ENCODE results near the gene FOXD1. TPM values are rescaled to one million over a fixed set of nuclear protein-coding genes. Genes with fewer than 3 reads are reported as not detected.
A peak's percentile ranks its signal among the peaks of the same experiment; 100 is the strongest.

The FOXD1 gene
- total and polyA plus RNA-seq, 7 donors: 0.15 to 0.94 (median 0.32) TPM; not detected in 1

DNA sequence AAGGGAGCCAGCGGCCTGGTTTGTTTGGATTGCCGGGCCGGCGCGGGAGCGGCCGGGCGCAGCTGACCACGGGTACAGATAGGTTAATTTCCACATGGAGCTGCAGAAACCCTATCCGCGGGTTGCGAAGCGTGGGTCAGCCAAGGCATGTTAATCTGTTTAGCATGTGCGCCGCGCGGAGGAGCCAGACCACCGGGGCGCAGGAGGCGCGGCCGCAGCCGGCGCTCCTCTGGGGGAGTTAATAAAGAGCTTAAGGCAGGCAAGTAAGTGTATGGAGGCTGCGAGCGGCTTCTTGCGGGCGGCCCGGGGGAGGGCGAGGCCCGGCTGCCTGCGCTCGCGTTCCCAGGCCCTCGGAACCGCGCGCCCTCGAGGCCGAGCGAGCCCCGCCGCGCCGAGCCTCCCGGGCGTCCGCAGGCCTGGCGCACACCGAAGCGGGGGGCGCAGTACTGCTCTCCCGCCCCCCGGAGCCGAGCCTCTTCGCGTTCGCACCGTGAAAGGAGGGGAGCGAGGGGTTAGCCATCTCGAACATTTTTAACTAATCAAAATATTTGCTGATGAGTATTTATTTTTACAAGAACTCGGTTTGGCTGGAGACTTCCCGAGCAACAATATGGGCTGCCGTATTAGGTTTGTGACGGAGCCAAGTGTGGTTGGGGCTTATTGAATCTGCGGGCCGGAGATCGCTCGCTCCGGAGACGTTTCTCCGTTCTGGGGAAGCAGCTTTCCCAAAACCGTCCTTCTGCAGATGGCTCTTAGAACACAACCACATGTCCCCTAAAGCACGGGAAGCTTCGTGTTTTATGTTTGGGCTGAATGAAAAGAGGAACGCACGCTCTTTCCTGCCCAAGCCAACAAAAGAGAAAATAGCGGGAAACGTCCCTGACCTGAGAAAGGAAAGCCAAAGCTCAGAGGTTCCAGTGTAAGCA is 28.8 kb downstream of the FOXD1 start:
- no peaks in the 10 kb centered on the region for H3K9me3 ChIP-seq
- H3K36me3 ChIP-seq (ENCODE audit: insufficient read depth in 1 of 2, low read depth in 1 of 2): no peaks in the 10 kb centered on the region
- DNase-seq: peak; percentile 59 to 66
- no peak overlapping the region for H3K27ac ChIP-seq
- peaks cover 5 to 100% (median 32%) of the 10 kb centered on the region in 3 donors for H3K27me3 ChIP-seq (ENCODE audit: insufficient read depth in 3 of 3, low read length in 2 of 3)
- intact Hi-C loops (cut with DNase I): no loop called here
- peaks cover 19% of the 10 kb centered on the region for H3K4me1 ChIP-seq
- TF ChIP-seq, protein P1, sequence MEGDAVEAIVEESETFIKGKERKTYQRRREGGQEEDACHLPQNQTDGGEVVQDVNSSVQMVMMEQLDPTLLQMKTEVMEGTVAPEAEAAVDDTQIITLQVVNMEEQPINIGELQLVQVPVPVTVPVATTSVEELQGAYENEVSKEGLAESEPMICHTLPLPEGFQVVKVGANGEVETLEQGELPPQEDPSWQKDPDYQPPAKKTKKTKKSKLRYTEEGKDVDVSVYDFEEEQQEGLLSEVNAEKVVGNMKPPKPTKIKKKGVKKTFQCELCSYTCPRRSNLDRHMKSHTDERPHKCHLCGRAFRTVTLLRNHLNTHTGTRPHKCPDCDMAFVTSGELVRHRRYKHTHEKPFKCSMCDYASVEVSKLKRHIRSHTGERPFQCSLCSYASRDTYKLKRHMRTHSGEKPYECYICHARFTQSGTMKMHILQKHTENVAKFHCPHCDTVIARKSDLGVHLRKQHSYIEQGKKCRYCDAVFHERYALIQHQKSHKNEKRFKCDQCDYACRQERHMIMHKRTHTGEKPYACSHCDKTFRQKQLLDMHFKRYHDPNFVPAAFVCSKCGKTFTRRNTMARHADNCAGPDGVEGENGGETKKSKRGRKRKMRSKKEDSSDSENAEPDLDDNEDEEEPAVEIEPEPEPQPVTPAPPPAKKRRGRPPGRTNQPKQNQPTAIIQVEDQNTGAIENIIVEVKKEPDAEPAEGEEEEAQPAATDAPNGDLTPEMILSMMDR (IDR thresholded peaks at IDR 0.05): no peak
- ATAC-seq: peak; percentile 59 to 83 (median 72)
- peak overlapping the region; percentile 61 for H3K4me3 ChIP-seq
- 1 to 2% (median 2%) methylated on average over 59 to 79 of the region's 79 CpGs for WGBS, 3 donors

DNA sequence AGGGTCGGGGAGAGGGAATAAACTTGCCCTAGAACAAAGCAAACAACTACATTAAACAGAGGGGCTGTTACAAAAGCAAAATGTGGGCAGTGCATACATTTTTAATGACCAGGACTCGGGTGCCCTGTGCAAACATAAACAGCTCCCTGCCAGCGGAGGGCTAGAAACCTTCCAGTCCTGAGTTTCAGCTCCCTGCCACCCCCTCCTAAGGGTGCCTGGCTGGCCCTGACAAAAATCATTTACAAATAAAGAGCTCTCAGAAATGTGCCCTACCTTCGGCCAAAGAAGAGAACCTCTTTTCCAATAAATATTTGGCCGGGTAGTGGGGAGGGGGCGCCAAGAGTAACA is 29.5 kb downstream of the FOXD1 start:
- H3K27ac ChIP-seq: no peak overlapping the region
- H3K4me1 ChIP-seq: peaks cover 19% of the 10 kb centered on the region
- no peaks in the 10 kb centered on the region for H3K36me3 ChIP-seq (ENCODE audit: insufficient read depth in 1 of 2, low read depth in 1 of 2)
- intact Hi-C loops (cut with DNase I): no loop called here
- ATAC-seq (peak in 1 of 4 donors; percentile 42), DNase-seq (no peak)
- WGBS, 3 donors: 17 to 22% (median 21%) methylated on average over 6 of the region's 6 CpGs
- TF ChIP-seq, protein P1 (IDR thresholded peaks at IDR 0.05): no peak
- H3K4me3 ChIP-seq: peak overlapping the region; percentile 61
- H3K27me3 ChIP-seq (ENCODE audit: insufficient read depth in 3 of 3, low read length in 2 of 3): peaks cover 10 to 100% (median 34%) of the 10 kb centered on the region in 3 donors
- no peaks in the 10 kb centered on the region for H3K9me3 ChIP-seq

GRCh38 chr5:73418244-73418691 is 30.3 kb downstream of the FOXD1 start:
- Histone ChIP-seq H3K27me3 (ENCODE audit: insufficient read depth in 3 of 3, low read length in 2 of 3) (peaks cover 14 to 100% (median 34%) of the 10 kb centered on the region in 3 donors), H3K4me1 (peaks cover 19% of the 10 kb centered on the region), H3K27ac (no peak overlapping the region), H3K4me3 (no peak overlapping the region), H3K9me3 (no peaks in the 10 kb centered on the region), H3K36me3 (ENCODE audit: insufficient read depth in 1 of 2, low read depth in 1 of 2) (no peaks in the 10 kb centered on the region)
- DNase-seq (peak in 1 of 2 donors; percentile 37), ATAC-seq (peak in 2 of 4 donors; percentile 27 to 36)
- 32 to 37% (median 32%) methylated on average over 6 of the region's 6 CpGs for WGBS, 3 donors
- intact Hi-C loops (cut with DNase I): no loop called here
- TF ChIP-seq, protein P1 (IDR thresholded peaks at IDR 0.05): no peak

GRCh38 chr5:73417303-73418034 is 31.1 kb downstream of the FOXD1 start:
- ATAC-seq (peak in 1 of 4 donors; percentile 67), DNase-seq (peak in 1 of 2 donors; percentile 28)
- WGBS, 3 donors: 39 to 48% (median 46%) methylated on average over 10 of the region's 10 CpGs
- Histone ChIP-seq H3K27ac (no peak overlapping the region), H3K36me3 (ENCODE audit: insufficient read depth in 1 of 2, low read depth in 1 of 2) (no peaks in the 10 kb centered on the region), H3K27me3 (ENCODE audit: insufficient read depth in 3 of 3, low read length in 2 of 3) (peaks cover 21 to 99% (median 34%) of the 10 kb centered on the region in 3 donors), H3K4me3 (no peak overlapping the region), H3K9me3 (no peaks in the 10 kb centered on the region), H3K4me1 (peaks cover 19% of the 10 kb centered on the region)
- intact Hi-C loops (cut with DNase I): no loop called here
- TF ChIP-seq, protein P1 (IDR thresholded peaks at IDR 0.05): no peak

Measured in psoas muscle (tissue), 8 donors.